Adrenal gland (tissue), 12 donors: ENCODE results near the gene PPP1R12A. TPM values are rescaled to one million over a fixed set of nuclear protein-coding genes. Genes with fewer than 3 reads are reported as not detected.
A peak's percentile ranks its signal among the peaks of the same experiment; 100 is the strongest.

Source experiments
- DNase-seq, 7 donors: peaks; one replicate each; pipeline ENCODE4 v3.0.0-alpha.2; 2019 to 2020
- H3K27ac ChIP-seq, 5 donors: fragments of 200-600 bp; sonication (generic) in 4 of 5; 1 replicate in 3 of 5; 2 replicates in 2 of 5; pipeline versions ENCODE4 v1.5.1 to v1.8.0; 2016 to 2020; ENCODE audit warnings: mild to moderate bottlenecking in 1 of 5
- H3K27me3 ChIP-seq: fragments of 200-600 bp; 2 replicates; pipeline ENCODE4 v1.8.0; 2021
- H3K36me3 ChIP-seq, 2 donors: fragments of 200-600 bp; replicated peaks in 1 of 2; 1 replicate in 1 of 2; 2 replicates in 1 of 2; pipeline versions ENCODE4 v1.5.1 to v1.8.0; 2018 to 2022
- H3K4me1 ChIP-seq, 2 donors: fragments of 200-600 bp; replicated peaks in 1 of 2; 1 replicate in 1 of 2; 2 replicates in 1 of 2; pipeline versions ENCODE4 v1.5.1 to v1.8.0; 2018 to 2021
- H3K4me3 ChIP-seq, 4 donors: fragments of 200-600 bp; sonication (generic) in 3 of 4; one replicate each; pipeline ENCODE4 v1.5.1; 2016 to 2018
- H3K9me3 ChIP-seq, 3 donors: fragments of 200-600 bp; sonication (generic) in 1 of 3; replicated peaks in 1 of 3; 1 replicate in 2 of 3; 2 replicates in 1 of 3; pipeline versions ENCODE4 v1.5.1 to v1.8.0; 2016 to 2021
- CTCF ChIP-seq, 6 experiments: fragments of 450-650 bp in 4 of 6; fragments of 200-600 bp in 2 of 6; sonication (generic) in 1 of 6; IDR thresholded peaks; 1 replicate in 5 of 6; 2 replicates in 1 of 6; pipeline versions ENCODE4 v1.5.1 to v1.8.0; 2016 to 2021; ENCODE audit warnings: antibody characterized with exemption in 6 of 6, mild to moderate bottlenecking in 2 of 6, moderate library complexity in 1 of 6
- POLR2A ChIP-seq, 2 donors: fragments of 450-650 bp; IDR thresholded peaks; one replicate each; pipeline ENCODE4 v1.6.1; 2017; ENCODE audit warnings: antibody characterized with exemption in 2 of 2, mild to moderate bottlenecking in 2 of 2, moderate library complexity in 1 of 2
- WGBS, 4 donors: extraction: QIAGEN DNeasy Blood & Tissue Kit in 2 of 4; methylation state at CpG; one replicate each; pipeline versions ENCODE4 v1.1.5 to v1.1.7; 2013 to 2017; 5-methylcytosine and 5-hydroxymethylcytosine counted together
- intact Hi-C, 2 donors: fragments of 100-400 bp; cut with DNase I; formaldehyde crosslinking; loops; one replicate each; pipeline versions ENCODE4 v1.14.1 to v1.15.0; 2022 to 2023
- polyA plus RNA-seq, 3 donors: library from polyadenylated mRNA; stranded (reverse); fragments of 200-250 nt in 2 of 3; fragments of 350-450 nt in 1 of 3; fragmentation: Illumina TruSeq in 1 of 3; extraction: RNeasy Lipid Tissue Mini Kit (QIAGEN cat#74804) in 1 of 3; gene quantifications; one replicate each; pipeline ENCODE4 v1.2.3, GENCODE V29; 2013 to 2014
- total RNA-seq, 9 donors: library from RNA; depleted of rRNA in 4 of 9; stranded (reverse); fragments of >200 nt in 4 of 9; fragments of 120-200 nt in 1 of 9; fragmentation: NEBNext Ultra II Directional in 1 of 9; extraction: Animal tissue kit (Norgen Biotek cat#: 25700) in 1 of 9; gene quantifications; one replicate each; pipeline versions ENCODE4 v1.1.0 to v1.2.4, GENCODE V29; 2013 to 2023
- donor health status: healthy with polysubstance abuse.
- donor health status: Bipolar disorder and iron deficiency.
- donor health status: DM: yes; HTN: yes; CAD: no.
- donor health status: DM: no; HTN: no; CAD: no.
- donor health status: DM: no; HTN: no; CAD: no.
- donor health status: DM: yes; HTN: yes; CAD: no.

Gene PPP1R12A
- total and polyA plus RNA-seq, 12 donors: 17.0 to 93.4 (median 50.0) TPM

GRCh38 chr12:79886917-79887519, 47.9 kb downstream of the PPP1R12A start:
- no peak for DNase-seq
- 62 to 71% (median 65%) methylated on average over 3 of the region's 3 CpGs for WGBS, 4 donors

DNA sequence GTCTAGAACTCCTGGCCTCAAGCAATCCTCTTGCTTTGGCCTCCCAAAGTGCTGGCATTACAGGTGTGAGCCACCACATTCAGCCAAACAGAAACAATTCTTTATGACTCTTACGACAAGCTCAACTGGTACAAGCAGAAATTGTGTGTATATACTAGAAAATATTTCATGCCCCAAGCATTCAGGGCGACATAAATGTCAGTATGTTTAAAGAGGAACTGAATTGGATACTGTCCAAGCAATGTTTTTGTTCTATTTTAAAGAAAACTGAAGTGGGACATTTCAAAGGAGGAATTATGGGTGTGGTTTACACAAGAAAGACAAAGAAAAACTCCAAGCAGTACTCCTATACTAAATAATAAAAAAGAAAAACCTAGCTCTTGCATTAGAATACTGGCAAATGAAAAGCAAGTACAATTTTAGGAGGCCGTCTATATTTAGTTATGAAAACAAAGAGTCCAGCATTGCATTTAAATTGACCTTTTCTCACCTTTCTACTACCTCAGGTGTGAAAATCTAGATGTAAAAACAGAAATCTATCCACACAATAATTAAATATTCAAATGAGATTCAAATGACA, 48.9 kb downstream of the PPP1R12A start:
- TF ChIP-seq POLR2A (IDR thresholded peaks at IDR 0.05): no peak
- TF ChIP-seq CTCF (IDR thresholded peaks at IDR 0.05): no peak
- Histone ChIP-seq H3K36me3 (no peaks in the 10 kb centered on the region), H3K27me3 (no peaks in the 10 kb centered on the region), H3K27ac (no peak overlapping the region), H3K4me3 (no peak overlapping the region), H3K4me1 (peaks cover 0 to 55% of the 10 kb centered on the region in 2 donors), H3K9me3 (no peaks in the 10 kb centered on the region)
- no peak for DNase-seq
- WGBS, 4 donors: 75 to 82% (median 77%) methylated on average over 3 of the region's 3 CpGs
- intact Hi-C loops: loop anchor here in 1 of 2 donors (5.0 kb wide), 1 partner anchor 46 kb away; no protein-coding TSS in a partner anchor

More at GRCh38 chr12:79886917-79887519, 47.9 kb downstream of the PPP1R12A start:
- TF ChIP-seq POLR2A (IDR thresholded peaks at IDR 0.05): no peak
- TF ChIP-seq CTCF (IDR thresholded peaks at IDR 0.05): peak; percentile 33 to 61 (median 50)
- Histone ChIP-seq H3K27me3 (no peaks in the 10 kb centered on the region), H3K36me3 (no peaks in the 10 kb centered on the region), H3K9me3 (no peaks in the 10 kb centered on the region), H3K4me1 (peaks cover 0 to 55% of the 10 kb centered on the region in 2 donors), H3K27ac (no peak overlapping the region), H3K4me3 (no peak overlapping the region)
- intact Hi-C loops: loop anchor here in 1 of 2 donors (5.0 kb wide), 1 partner anchor 45 kb away; no protein-coding TSS in a partner anchor

GRCh38 chr12:79884401-79885006, 50.4 kb downstream of the PPP1R12A start:
- no peak overlapping the region for H3K4me3 ChIP-seq
- no peak overlapping the region for H3K27ac ChIP-seq
- no peaks in the 10 kb centered on the region for H3K36me3 ChIP-seq
- 67 to 75% (median 74%) methylated on average over 3 of the region's 3 CpGs for WGBS, 4 donors
- TF ChIP-seq POLR2A (IDR thresholded peaks at IDR 0.05) (no peak), CTCF (IDR thresholded peaks at IDR 0.05) (no peak)
- H3K9me3 ChIP-seq: no peaks in the 10 kb centered on the region
- no peaks in the 10 kb centered on the region for H3K27me3 ChIP-seq
- no peak for DNase-seq
- intact Hi-C loops: loop anchor here in 1 of 2 donors (5.0 kb wide), 1 partner anchor 48 kb away; no protein-coding TSS in a partner anchor
- peaks cover 0 to 54% of the 10 kb centered on the region in 2 donors for H3K4me1 ChIP-seq

GRCh38 chr12:79883216-79883615, 51.7 kb downstream of the PPP1R12A start:
- H3K27ac ChIP-seq: no peak overlapping the region
- no peak for DNase-seq
- H3K4me3 ChIP-seq: no peak overlapping the region
- 86 to 96% (median 89%) methylated on average over 1 of the region's 1 CpG for WGBS, 4 donors
- no peaks in the 10 kb centered on the region for H3K36me3 ChIP-seq
- no peaks in the 10 kb centered on the region for H3K27me3 ChIP-seq
- H3K9me3 ChIP-seq: no peaks in the 10 kb centered on the region
- H3K4me1 ChIP-seq: peaks cover 0 to 41% of the 10 kb centered on the region in 2 donors
- intact Hi-C loops: no loop called here
- TF ChIP-seq POLR2A (IDR thresholded peaks at IDR 0.05) (no peak), CTCF (IDR thresholded peaks at IDR 0.05) (no peak)
